Measurements from ENCODE around the gene MVB12B.

- TF ChIP-seq YY1 (IDR thresholded peaks at IDR 0.05; ENCODE audit: insufficient read depth, insufficient read length) = no peak
- no peak for TF ChIP-seq SUZ12 (IDR thresholded peaks at IDR 0.05; ENCODE audit: extremely low read depth, insufficient read depth, insufficient read length)
Measured at GRCh38 chr9:126504977-126505455, 178.4 kb downstream of the MVB12B start.
